ENCODE data around the gene SYT5.
A peak's percentile ranks its signal among the peaks of the same experiment; 100 is the strongest.

SYT5 gene

GRCh38 chr19:55220525-55220924 is 40.4 kb upstream of the SYT5 start:
- peak; percentile 84 to 95 for TF ChIP-seq REST (IDR thresholded peaks at IDR 0.05; ENCODE audit: insufficient read depth in 1 of 2, low read depth in 2 of 2, low read length in 2 of 2)
- no peak for TF ChIP-seq TAF1 (IDR thresholded peaks at IDR 0.05; ENCODE audit: borderline replicate concordance, insufficient read depth, low read length)
- no peak for TF ChIP-seq FOXP2 (optimal IDR thresholded peaks at IDR 0.05; ENCODE audit: borderline replicate concordance, extremely low read depth, extremely low read length, insufficient read depth)
- no peak for TF ChIP-seq SIN3A (IDR thresholded peaks at IDR 0.05; ENCODE audit: borderline replicate concordance, insufficient read depth, low read length)

GRCh38 chr19:55216461-55217198 is 36.5 kb upstream of the SYT5 start:
- TF ChIP-seq SIN3A (IDR thresholded peaks at IDR 0.05; ENCODE audit: borderline replicate concordance, insufficient read depth, low read length) (peak; percentile 99; the same call in 1 of the 2 replicates), POLR2AphosphoS5 (IDR thresholded peaks at IDR 0.05; ENCODE audit: low read depth, low read length) (peak; percentile 38), TAF1 (IDR thresholded peaks at IDR 0.05; ENCODE audit: borderline replicate concordance, insufficient read depth, low read length) (peak; percentile 27; the same call in 1 of the 2 replicates), REST (IDR thresholded peaks at IDR 0.05; ENCODE audit: insufficient read depth in 1 of 2, low read depth in 2 of 2, low read length in 2 of 2) (peak; percentile 99), FOXP2 (optimal IDR thresholded peaks at IDR 0.05; ENCODE audit: borderline replicate concordance, extremely low read depth, extremely low read length, insufficient read depth) (peak; percentile 99)

GRCh38 chr19:55213547-55213946 is 33.5 kb upstream of the SYT5 start:
- TF ChIP-seq REST (IDR thresholded peaks at IDR 0.05; ENCODE audit: insufficient read depth in 1 of 2, low read depth in 2 of 2, low read length in 2 of 2) = no peak
- TF ChIP-seq FOXP2 (optimal IDR thresholded peaks at IDR 0.05; ENCODE audit: borderline replicate concordance, extremely low read depth, extremely low read length, insufficient read depth) = no peak
- TF ChIP-seq TAF1 (IDR thresholded peaks at IDR 0.05; ENCODE audit: borderline replicate concordance, insufficient read depth, low read length) = no peak
- TF ChIP-seq SIN3A (IDR thresholded peaks at IDR 0.05; ENCODE audit: borderline replicate concordance, insufficient read depth, low read length) = no peak

GRCh38 chr19:55212447-55212846 is 32.4 kb upstream of the SYT5 start:
- TF ChIP-seq SIN3A (IDR thresholded peaks at IDR 0.05; ENCODE audit: borderline replicate concordance, insufficient read depth, low read length) (no peak), POLR2AphosphoS5 (IDR thresholded peaks at IDR 0.05; ENCODE audit: low read depth, low read length) (no peak)

GRCh38 chr19:55209693-55210472 is 29.8 kb upstream of the SYT5 start:
- TF ChIP-seq SIN3A (IDR thresholded peaks at IDR 0.05; ENCODE audit: borderline replicate concordance, insufficient read depth, low read length) = no peak
- no peak for TF ChIP-seq TAF1 (IDR thresholded peaks at IDR 0.05; ENCODE audit: borderline replicate concordance, insufficient read depth, low read length)
- TF ChIP-seq REST (IDR thresholded peaks at IDR 0.05; ENCODE audit: insufficient read depth in 1 of 2, low read depth in 2 of 2, low read length in 2 of 2) = no peak

All from PFSK-1 (cell line).